GM18511 (cell line): Measurements from ENCODE around the gene THSD7B.
"Not testable (repeated sequence)": the region's sequence is repeated elsewhere in the genome, so short reads cannot be mapped to it uniquely, and the experiment has no call there.

ENCODE experiments used
- ATAC-seq: cut with Tn5 transposase; IDR thresholded peaks from one replicate; pipeline ENCODE4 v1.9.1; 2021; ENCODE audit warnings: mild to moderate bottlenecking, moderate library complexity; ENCODE audit not compliant: unreplicated experiment

THSD7B gene

GRCh38 chr2:137021763-137022162, 256.4 kb downstream of the THSD7B start:
- no peak for ATAC-seq

- ATAC-seq, result no peak
Observed at GRCh38 chr2:137023205-137023604, 257.9 kb downstream of the THSD7B start.

GRCh38 chr2:137031731-137032130, 266.4 kb downstream of the THSD7B start:
- ATAC-seq, result no peak

GRCh38 chr2:137036619-137037018, 271.3 kb downstream of the THSD7B start:
- ATAC-seq, result no peak

GRCh38 chr2:137039482-137040152, 274.3 kb downstream of the THSD7B start:
- no peak for ATAC-seq

GRCh38 chr2:137047369-137047768, 282.0 kb downstream of the THSD7B start:
- ATAC-seq, result no peak

- no peak for ATAC-seq
Observed at GRCh38 chr2:137048455-137048854, 283.1 kb downstream of the THSD7B start.

- ATAC-seq, result no peak
Observed at GRCh38 chr2:137049518-137049917, 284.2 kb downstream of the THSD7B start.

- ATAC-seq, result no peak
Observed at GRCh38 chr2:137050949-137051348, 285.6 kb downstream of the THSD7B start.

- ATAC-seq, result no peak
Observed at GRCh38 chr2:137051778-137052398, 286.5 kb downstream of the THSD7B start.

- ATAC-seq, result no peak
Observed at GRCh38 chr2:137056704-137057103, 291.4 kb downstream of the THSD7B start.

- ATAC-seq, result not testable (repeated sequence)
Observed at GRCh38 chr2:137076111-137076765, 310.9 kb downstream of the THSD7B start.

- ATAC-seq, result no peak
Observed at GRCh38 chr2:137091704-137092103, 326.4 kb downstream of the THSD7B start.

GRCh38 chr2:137093116-137093515, 327.8 kb downstream of the THSD7B start:
- no peak for ATAC-seq

- no peak for ATAC-seq
Observed at GRCh38 chr2:137096187-137096586, 330.8 kb downstream of the THSD7B start.

GRCh38 chr2:137096693-137097092, 331.3 kb downstream of the THSD7B start:
- no peak for ATAC-seq

- ATAC-seq, result not testable (repeated sequence)
Observed at GRCh38 chr2:137101814-137102213, 336.5 kb downstream of the THSD7B start.

GRCh38 chr2:137107904-137108303, 342.6 kb downstream of the THSD7B start:
- ATAC-seq, result no peak

GRCh38 chr2:137111896-137112295, 346.6 kb downstream of the THSD7B start:
- no peak for ATAC-seq

- ATAC-seq, result no peak
Observed at GRCh38 chr2:137115081-137115794, 349.9 kb downstream of the THSD7B start.

- no peak for ATAC-seq
Observed at GRCh38 chr2:137115795-137116089, 350.4 kb downstream of the THSD7B start.

GRCh38 chr2:137117385-137117784, 352.0 kb downstream of the THSD7B start:
- no peak for ATAC-seq
